HEK293 (cell line): ENCODE results near the gene SPATA25.

ENCODE experiments used
- CTCF ChIA-PET: fragments of 350-600 bp; formaldehyde crosslinking; extraction: SDS; loops from one replicate; lab custom pipeline; 2021; ENCODE audit warnings: antibody characterized with exemption; lab: Yijun Ruan, JAX
- POLR2A ChIA-PET: fragments of 300-600 bp; formaldehyde crosslinking; extraction: SDS; loops from one replicate; lab custom pipeline; 2020; ENCODE audit warnings: antibody characterized with exemption, inconsistent platforms; lab: Yijun Ruan, JAX
- H3K27ac ChIP-seq: fragments of 200-500 bp; sonication (Bioruptor generic); 2 replicates; pipeline ENCODE4 v1.5.1; 2014; ENCODE audit warnings: low read depth, low read length, control low read depth, inconsistent platforms; ENCODE audit errors: extremely low read depth
- H3K36me3 ChIP-seq, 2 experiments: fragments of 200-500 bp in 1 of 2; sonication (Bioruptor generic) in 1 of 2; 1 replicate in 1 of 2; 2 replicates in 1 of 2; pipeline ENCODE4 v1.5.1; 2014 to 2017; ENCODE audit warnings: inconsistent platforms in 2 of 2, low read length in 2 of 2; ENCODE audit not compliant: control insufficient read depth in 2 of 2, insufficient read depth in 1 of 2
- H3K4me1 ChIP-seq: fragments of 200-500 bp; sonication (Bioruptor generic); 2 replicates; pipeline ENCODE4 v1.5.1; 2014; ENCODE audit warnings: mild to moderate bottlenecking, low read length, inconsistent platforms; ENCODE audit not compliant: control insufficient read depth, insufficient read depth
- H3K4me3 ChIP-seq: 2 replicates; pipeline ENCODE4 v1.5.1; 2011; ENCODE audit warnings: low read depth, mild to moderate bottlenecking, control low read depth, low read length, moderate library complexity
- H3K9me3 ChIP-seq: fragments of 200-500 bp; sonication (Bioruptor generic); 2 replicates; pipeline ENCODE4 v1.5.1; 2014; ENCODE audit warnings: low read depth, low read length, inconsistent platforms; ENCODE audit not compliant: control insufficient read depth, insufficient read depth
- BCL11B ChIP-seq: fragments of 450-650 bp; formaldehyde crosslinking; IDR thresholded peaks from 2 replicates; pipeline ENCODE4 v1.5.1; 2016; ENCODE audit warnings: low read depth, missing biosample characterization, missing genetic modification characterization
- MYNN ChIP-seq: fragments of 450-650 bp; formaldehyde crosslinking; IDR thresholded peaks from 2 replicates; pipeline ENCODE4 v1.5.1; 2016; ENCODE audit warnings: missing biosample characterization, missing genetic modification characterization, borderline replicate concordance
- OSR2 ChIP-seq: fragments of 450-650 bp; formaldehyde crosslinking; IDR thresholded peaks from 2 replicates; pipeline ENCODE4 v1.5.1; 2016; ENCODE audit warnings: missing biosample characterization, missing genetic modification characterization
- ZNF112 ChIP-seq: fragments of 450-650 bp; formaldehyde crosslinking; IDR thresholded peaks from 2 replicates; pipeline ENCODE4 v1.5.0; 2017; ENCODE audit warnings: missing biosample characterization, missing genetic modification characterization
- ZNF114 ChIP-seq: fragments of 450-650 bp; formaldehyde crosslinking; IDR thresholded peaks from 2 replicates; pipeline ENCODE4 v1.5.0; 2017; ENCODE audit warnings: missing biosample characterization, missing genetic modification characterization
- ZNF155 ChIP-seq: fragments of 450-650 bp; formaldehyde crosslinking; IDR thresholded peaks from 2 replicates; pipeline ENCODE4 v1.5.1; 2016; ENCODE audit warnings: missing biosample characterization, missing genetic modification characterization
- ZNF211 ChIP-seq: fragments of 450-650 bp; formaldehyde crosslinking; IDR thresholded peaks from 2 replicates; pipeline ENCODE4 v1.5.1; 2016; ENCODE audit warnings: low read depth, missing biosample characterization, missing genetic modification characterization
- ZNF335 ChIP-seq: fragments of 450-650 bp; formaldehyde crosslinking; conservative IDR thresholded peaks from 2 replicates; pipeline ENCODE4 v1.5.1; 2016; ENCODE audit warnings: missing biosample characterization, missing genetic modification characterization
- ZNF350 ChIP-seq: fragments of 450-650 bp; formaldehyde crosslinking; IDR thresholded peaks from 2 replicates; pipeline ENCODE4 v1.5.0; 2017; ENCODE audit warnings: missing biosample characterization, mild to moderate bottlenecking, missing genetic modification characterization
- ZNF366 ChIP-seq: fragments of 450-650 bp; formaldehyde crosslinking; conservative IDR thresholded peaks from 2 replicates; pipeline ENCODE4 v1.5.1; 2016; ENCODE audit warnings: missing biosample characterization, missing genetic modification characterization
- ZNF391 ChIP-seq: fragments of 450-650 bp; formaldehyde crosslinking; IDR thresholded peaks from 2 replicates; pipeline ENCODE4 v1.5.1; 2016; ENCODE audit warnings: low read depth, missing biosample characterization, missing genetic modification characterization, borderline replicate concordance
- ZNF426 ChIP-seq: fragments of 450-650 bp; formaldehyde crosslinking; IDR thresholded peaks from 2 replicates; pipeline ENCODE4 v1.5.1; 2017; ENCODE audit warnings: missing biosample characterization, missing genetic modification characterization, mild to moderate bottlenecking, inconsistent platforms, moderate library complexity
- ZNF48 ChIP-seq: fragments of 450-650 bp; formaldehyde crosslinking; IDR thresholded peaks from 2 replicates; pipeline ENCODE4 v1.5.1; 2016; ENCODE audit warnings: missing biosample characterization, missing genetic modification characterization
- ZNF501 ChIP-seq: fragments of 450-650 bp; formaldehyde crosslinking; IDR thresholded peaks from 2 replicates; pipeline ENCODE4 v1.5.1; 2016; ENCODE audit warnings: missing biosample characterization, missing genetic modification characterization
- ZNF514 ChIP-seq: fragments of 450-650 bp; formaldehyde crosslinking; IDR thresholded peaks from 2 replicates; pipeline ENCODE4 v1.5.1; 2016; ENCODE audit warnings: missing biosample characterization, missing genetic modification characterization
- ZNF560 ChIP-seq: fragments of 450-650 bp; formaldehyde crosslinking; IDR thresholded peaks from 2 replicates; pipeline ENCODE4 v1.5.1; 2017; ENCODE audit warnings: missing biosample characterization, missing genetic modification characterization, borderline replicate concordance
- ZNF580 ChIP-seq: fragments of 450-650 bp; formaldehyde crosslinking; IDR thresholded peaks from 2 replicates; pipeline ENCODE4 v1.5.1; 2016; ENCODE audit warnings: missing biosample characterization, missing genetic modification characterization
- ZNF626 ChIP-seq: fragments of 450-650 bp; sonication (Bioruptor Pico); formaldehyde crosslinking; IDR thresholded peaks from 2 replicates; pipeline ENCODE4 v1.5.1; 2018; ENCODE audit warnings: missing biosample characterization, missing genetic modification characterization, inconsistent platforms
- ZNF629 ChIP-seq: fragments of 450-650 bp; formaldehyde crosslinking; IDR thresholded peaks from 2 replicates; pipeline ENCODE4 v1.5.1; 2017; ENCODE audit warnings: missing biosample characterization, missing genetic modification characterization
- ZNF837 ChIP-seq: fragments of 450-650 bp; formaldehyde crosslinking; IDR thresholded peaks from 2 replicates; pipeline ENCODE4 v1.5.1; 2016; ENCODE audit warnings: missing biosample characterization, missing genetic modification characterization
- ZXDB ChIP-seq: fragments of 450-650 bp; formaldehyde crosslinking; IDR thresholded peaks from 2 replicates; pipeline ENCODE4 v1.5.1; 2016; ENCODE audit warnings: missing biosample characterization, missing genetic modification characterization
- TF ChIP-seq, protein P1 (sequence below): fragments of 450-650 bp; formaldehyde crosslinking; IDR thresholded peaks from 2 replicates; pipeline ENCODE4 v1.5.1; 2017; ENCODE audit warnings: missing biosample characterization, missing genetic modification characterization
- TF ChIP-seq, protein P2 (sequence below): fragments of 450-650 bp; formaldehyde crosslinking; IDR thresholded peaks from 2 replicates; pipeline ENCODE4 v1.5.1; 2017; ENCODE audit warnings: missing biosample characterization, missing genetic modification characterization
- TF ChIP-seq, protein P3 (sequence below): sonication (generic); formaldehyde crosslinking; IDR thresholded peaks from 2 replicates; pipeline ENCODE4 v1.8.1; 2022; ENCODE audit warnings: mild to moderate bottlenecking, moderate library complexity, missing genetic modification reagents
- TF ChIP-seq, protein P4 (sequence below): fragments of 450-650 bp; formaldehyde crosslinking; IDR thresholded peaks from 2 replicates; pipeline ENCODE4 v1.5.1; 2016; ENCODE audit warnings: missing biosample characterization, missing genetic modification characterization

SPATA25 gene

DNA sequence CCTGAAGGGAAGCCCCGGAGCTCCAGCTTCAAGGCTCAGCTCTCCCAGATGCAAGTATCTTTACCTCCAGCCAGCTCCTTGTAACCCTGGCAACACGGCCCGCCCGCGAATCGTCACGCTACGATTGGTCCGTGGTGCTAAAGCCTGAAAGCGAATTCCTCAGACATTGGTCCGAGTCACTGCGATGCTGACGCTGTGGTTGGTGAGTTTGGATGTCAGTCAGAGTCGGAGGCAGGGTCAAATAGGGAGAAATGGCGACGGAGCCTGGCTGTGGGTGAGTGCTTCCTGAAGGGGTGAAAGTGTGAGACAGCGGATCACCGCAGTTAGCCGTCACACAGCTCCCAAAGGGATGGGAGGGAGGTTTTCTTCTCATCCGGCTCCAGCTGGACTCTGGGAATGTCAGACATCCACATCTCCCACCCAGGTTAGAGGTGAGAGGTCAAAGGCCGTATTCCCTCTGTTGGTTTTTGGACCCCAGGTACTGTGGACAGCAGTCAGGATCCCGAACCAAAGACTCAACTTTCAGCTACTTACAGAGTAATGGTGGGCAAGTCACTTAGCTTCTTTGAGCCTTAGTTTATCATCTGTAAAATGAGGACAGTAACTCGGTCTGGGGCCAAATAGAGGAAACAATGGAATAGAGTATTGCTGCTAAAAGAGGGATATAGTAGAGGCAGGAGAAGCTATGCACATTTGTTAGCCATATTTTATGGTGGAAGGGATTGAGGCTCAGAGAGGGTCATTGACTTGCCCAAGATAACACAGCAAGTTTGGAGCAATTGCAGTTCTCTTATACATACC is 6.2 kb downstream of the SPATA25 start, which contains the start of gene ZSWIM1 (continued):
- TF ChIP-seq ZNF335 (peak; percentile 74), ZNF366 (0 out of 2 replicates have a peak, but pooled peaks have one; percentile 32), ZNF114 (tag by site-specific recombination) (no peak), ZNF211 (no peak), ZNF391 (tag by site-specific recombination) (peak; percentile 36; the same call in 1 of the 2 replicates)
- TF ChIP-seq, all 188 proteins: peak for 21

GRCh38 chr20:45878076-45878761 is 9.2 kb downstream of the SPATA25 start:
- Histone ChIP-seq H3K9me3 (no peaks in the 10 kb centered on the region), H3K4me3 (no peak overlapping the region), H3K27ac (no peak overlapping the region), H3K36me3 (peaks cover 0 to 35% of the 10 kb centered on the region in 2 experiments; a peak in 1 of 3 replicates), H3K4me1 (no peaks in the 10 kb centered on the region)
- TF ChIP-seq ZNF501 (tag by site-specific recombination): no peak
- TF ChIP-seq ZNF350 (tag by site-specific recombination): no peak
- TF ChIP-seq ZNF837 (tag by site-specific recombination): no peak
- TF ChIP-seq, protein P1, sequence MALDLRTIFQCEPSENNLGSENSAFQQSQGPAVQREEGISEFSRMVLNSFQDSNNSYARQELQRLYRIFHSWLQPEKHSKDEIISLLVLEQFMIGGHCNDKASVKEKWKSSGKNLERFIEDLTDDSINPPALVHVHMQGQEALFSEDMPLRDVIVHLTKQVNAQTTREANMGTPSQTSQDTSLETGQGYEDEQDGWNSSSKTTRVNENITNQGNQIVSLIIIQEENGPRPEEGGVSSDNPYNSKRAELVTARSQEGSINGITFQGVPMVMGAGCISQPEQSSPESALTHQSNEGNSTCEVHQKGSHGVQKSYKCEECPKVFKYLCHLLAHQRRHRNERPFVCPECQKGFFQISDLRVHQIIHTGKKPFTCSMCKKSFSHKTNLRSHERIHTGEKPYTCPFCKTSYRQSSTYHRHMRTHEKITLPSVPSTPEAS (tag by site-specific recombination): no peak
- no peak for TF ChIP-seq ZNF426
- TF ChIP-seq, protein P2, sequence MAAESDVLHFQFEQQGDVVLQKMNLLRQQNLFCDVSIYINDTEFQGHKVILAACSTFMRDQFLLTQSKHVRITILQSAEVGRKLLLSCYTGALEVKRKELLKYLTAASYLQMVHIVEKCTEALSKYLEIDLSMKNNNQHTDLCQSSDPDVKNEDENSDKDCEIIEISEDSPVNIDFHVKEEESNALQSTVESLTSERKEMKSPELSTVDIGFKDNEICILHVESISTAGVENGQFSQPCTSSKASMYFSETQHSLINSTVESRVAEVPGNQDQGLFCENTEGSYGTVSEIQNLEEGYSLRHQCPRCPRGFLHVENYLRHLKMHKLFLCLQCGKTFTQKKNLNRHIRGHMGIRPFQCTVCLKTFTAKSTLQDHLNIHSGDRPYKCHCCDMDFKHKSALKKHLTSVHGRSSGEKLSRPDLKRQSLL (tag by site-specific recombination): no peak
- no peak for TF ChIP-seq OSR2 (tag by site-specific recombination)
- TF ChIP-seq, protein P3, sequence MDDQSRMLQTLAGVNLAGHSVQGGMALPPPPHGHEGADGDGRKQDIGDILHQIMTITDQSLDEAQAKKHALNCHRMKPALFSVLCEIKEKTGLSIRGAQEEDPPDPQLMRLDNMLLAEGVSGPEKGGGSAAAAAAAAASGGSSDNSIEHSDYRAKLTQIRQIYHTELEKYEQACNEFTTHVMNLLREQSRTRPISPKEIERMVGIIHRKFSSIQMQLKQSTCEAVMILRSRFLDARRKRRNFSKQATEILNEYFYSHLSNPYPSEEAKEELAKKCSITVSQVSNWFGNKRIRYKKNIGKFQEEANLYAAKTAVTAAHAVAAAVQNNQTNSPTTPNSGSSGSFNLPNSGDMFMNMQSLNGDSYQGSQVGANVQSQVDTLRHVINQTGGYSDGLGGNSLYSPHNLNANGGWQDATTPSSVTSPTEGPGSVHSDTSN (CRISPR knock-in tag): no peak
- TF ChIP-seq ZNF48 (tag by site-specific recombination): no peak
- no peak for TF ChIP-seq ZNF155
- TF ChIP-seq ZNF626 (tag by site-specific recombination): no peak
- no peak for TF ChIP-seq ZNF112 (tag by site-specific recombination)
- TF ChIP-seq BCL11B: no peak
- POLR2A ChIA-PET: interaction anchor here (0.9 kb wide), 1 partner anchor 17 kb away, joined by 4 read pairs; no protein-coding TSS in a partner anchor
- CTCF ChIA-PET: interaction anchor here (0.8 kb wide), 1 partner anchor 49 kb away, joined by 3 read pairs; no protein-coding TSS in a partner anchor

DNA sequence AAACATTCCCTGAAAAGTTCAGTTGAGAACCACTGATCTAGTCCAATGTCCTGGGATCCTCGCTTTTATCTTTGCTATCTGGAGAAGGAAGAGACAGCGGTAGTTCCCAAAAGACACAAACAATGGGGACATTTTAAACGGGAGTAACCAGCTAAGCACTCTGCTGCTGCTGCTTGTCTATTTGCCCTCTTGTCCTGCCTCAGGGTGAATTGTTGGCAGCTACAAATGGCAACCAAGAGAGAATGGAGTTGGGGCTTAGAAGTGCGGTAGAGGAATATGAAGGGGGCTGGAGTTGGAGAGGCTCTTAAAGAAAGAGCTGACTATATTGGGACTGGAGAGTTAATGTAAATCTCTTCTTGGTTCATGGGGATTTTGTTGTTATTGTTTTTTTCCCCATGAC is 12.8 kb downstream of the SPATA25 start:
- POLR2A ChIA-PET: no interaction called here
- TF ChIP-seq ZNF514 (tag by site-specific recombination) (no peak), ZXDB (tag by site-specific recombination) (no peak), MYNN (tag by site-specific recombination) (no peak), ZNF560 (no peak), ZNF580 (tag by site-specific recombination) (no peak), ZNF114 (tag by site-specific recombination) (no peak), ZNF629 (no peak)
- TF ChIP-seq, protein P4, sequence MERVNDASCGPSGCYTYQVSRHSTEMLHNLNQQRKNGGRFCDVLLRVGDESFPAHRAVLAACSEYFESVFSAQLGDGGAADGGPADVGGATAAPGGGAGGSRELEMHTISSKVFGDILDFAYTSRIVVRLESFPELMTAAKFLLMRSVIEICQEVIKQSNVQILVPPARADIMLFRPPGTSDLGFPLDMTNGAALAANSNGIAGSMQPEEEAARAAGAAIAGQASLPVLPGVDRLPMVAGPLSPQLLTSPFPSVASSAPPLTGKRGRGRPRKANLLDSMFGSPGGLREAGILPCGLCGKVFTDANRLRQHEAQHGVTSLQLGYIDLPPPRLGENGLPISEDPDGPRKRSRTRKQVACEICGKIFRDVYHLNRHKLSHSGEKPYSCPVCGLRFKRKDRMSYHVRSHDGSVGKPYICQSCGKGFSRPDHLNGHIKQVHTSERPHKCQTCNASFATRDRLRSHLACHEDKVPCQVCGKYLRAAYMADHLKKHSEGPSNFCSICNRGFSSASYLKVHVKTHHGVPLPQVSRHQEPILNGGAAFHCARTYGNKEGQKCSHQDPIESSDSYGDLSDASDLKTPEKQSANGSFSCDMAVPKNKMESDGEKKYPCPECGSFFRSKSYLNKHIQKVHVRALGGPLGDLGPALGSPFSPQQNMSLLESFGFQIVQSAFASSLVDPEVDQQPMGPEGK (tag by site-specific recombination): no peak
- TF ChIP-seq, all 188 proteins: peak for 0
- CTCF ChIA-PET: interaction anchor here (0.5 to 1.5 kb wide), 3 partner anchors 76 to 140 kb away, joined by 3 to 4 read pairs (median 4); no protein-coding TSS in a partner anchor

More for the DNA sequence above, 12.8 kb downstream of the SPATA25 start:
- no peaks in the 10 kb centered on the region for H3K9me3 ChIP-seq
- no peaks in the 10 kb centered on the region for H3K4me1 ChIP-seq
- H3K4me3 ChIP-seq: no peak overlapping the region
- H3K27ac ChIP-seq: no peak overlapping the region
- H3K36me3 ChIP-seq: peaks cover 0 to 29% of the 10 kb centered on the region in 2 experiments; a peak in 1 of 3 replicates
